Measurements from ENCODE around the gene SLC66A2. TPM values are rescaled to one million over a fixed set of nuclear protein-coding genes. Genes with fewer than 3 reads are reported as not detected.

The SLC66A2 gene
- total RNA-seq, 2 experiments from 2014 or later, result 26.0 to 26.8 TPM

GRCh38 chr18:79916546-79917168 lies 34.8 kb downstream of the SLC66A2 start:
- no peaks in the 10 kb centered on the region for H3K27me3 Mint-ChIP-seq (ENCODE audit: low read depth)
- H3K27ac Mint-ChIP-seq, result no peak overlapping the region
- peaks cover 22% of the 10 kb centered on the region for H3K4me1 Mint-ChIP-seq (ENCODE audit: low read depth)
- no peak overlapping the region for H3K4me3 Mint-ChIP-seq
- peaks cover 19% of the 10 kb centered on the region for H3K36me3 Mint-ChIP-seq (ENCODE audit: low read depth)
- CTCF ChIA-PET, result no interaction called here
- intact Hi-C loops (cut with micrococcal nuclease), result no loop called here
- H3K9me3 Mint-ChIP-seq, result no peaks in the 10 kb centered on the region
- no peak for DNase-seq

- H3K4me1 Mint-ChIP-seq (ENCODE audit: low read depth), result peaks cover 22% of the 10 kb centered on the region
- H3K27ac Mint-ChIP-seq, result no peak overlapping the region
- H3K4me3 Mint-ChIP-seq, result no peak overlapping the region
- H3K27me3 Mint-ChIP-seq (ENCODE audit: low read depth), result no peaks in the 10 kb centered on the region
- peaks cover 19% of the 10 kb centered on the region for H3K36me3 Mint-ChIP-seq (ENCODE audit: low read depth)
- H3K9me3 Mint-ChIP-seq, result no peaks in the 10 kb centered on the region
- intact Hi-C loops (cut with micrococcal nuclease), result no loop called here
- CTCF ChIA-PET, result no interaction called here
- DNase-seq, result no peak
Observed at GRCh38 chr18:79916128-79916494, 35.3 kb downstream of the SLC66A2 start.

- Mint-ChIP-seq H3K4me1 (ENCODE audit: low read depth) (peaks cover 25% of the 10 kb centered on the region), H3K36me3 (ENCODE audit: low read depth) (peaks cover 19% of the 10 kb centered on the region), H3K4me3 (no peak overlapping the region), H3K9me3 (no peaks in the 10 kb centered on the region), H3K27ac (no peak overlapping the region), H3K27me3 (ENCODE audit: low read depth) (no peaks in the 10 kb centered on the region)
- intact Hi-C loops (cut with micrococcal nuclease), result no loop called here
- DNase-seq, result no peak
- CTCF ChIA-PET, result no interaction called here
Observed at GRCh38 chr18:79915161-79916127, 36.0 kb downstream of the SLC66A2 start.

- CTCF ChIA-PET, result no interaction called here
- H3K36me3 Mint-ChIP-seq (ENCODE audit: low read depth), result peaks cover 19% of the 10 kb centered on the region
Observed at GRCh38 chr18:79914614-79915160, 36.8 kb downstream of the SLC66A2 start.

GRCh38 chr18:79912994-79913831 lies 38.2 kb downstream of the SLC66A2 start:
- no peaks in the 10 kb centered on the region for H3K9me3 Mint-ChIP-seq
- H3K36me3 Mint-ChIP-seq (ENCODE audit: low read depth), result peaks cover 27% of the 10 kb centered on the region
- no peaks in the 10 kb centered on the region for H3K27me3 Mint-ChIP-seq (ENCODE audit: low read depth)
- CTCF ChIA-PET, result no interaction called here
- intact Hi-C loops (cut with micrococcal nuclease), result loop anchor here (2.0 kb wide), 1 partner anchor 38 kb away; the partner anchor contains the start of gene SLC66A2
- H3K27ac Mint-ChIP-seq, result peak overlapping the region; percentile 46
- H3K4me3 Mint-ChIP-seq, result no peak overlapping the region
- peaks cover 27% of the 10 kb centered on the region for H3K4me1 Mint-ChIP-seq (ENCODE audit: low read depth)
- no peak for DNase-seq

More at GRCh38 chr18:79914614-79915160, 36.8 kb downstream of the SLC66A2 start:
- H3K9me3 Mint-ChIP-seq, result no peaks in the 10 kb centered on the region
- peaks cover 27% of the 10 kb centered on the region for H3K4me1 Mint-ChIP-seq (ENCODE audit: low read depth)
- no peak for DNase-seq
- no peak overlapping the region for H3K4me3 Mint-ChIP-seq
- no peaks in the 10 kb centered on the region for H3K27me3 Mint-ChIP-seq (ENCODE audit: low read depth)
- intact Hi-C loops (cut with micrococcal nuclease), result no loop called here
- H3K27ac Mint-ChIP-seq, result peak overlapping the region; percentile 63

- no peak overlapping the region for H3K4me3 Mint-ChIP-seq
- no peaks in the 10 kb centered on the region for H3K27me3 Mint-ChIP-seq (ENCODE audit: low read depth)
- H3K27ac Mint-ChIP-seq, result peak overlapping the region; percentile 46
- intact Hi-C loops (cut with micrococcal nuclease), result loop anchor here (2.0 kb wide), 1 partner anchor 38 kb away; the partner anchor contains the start of gene SLC66A2
- H3K4me1 Mint-ChIP-seq (ENCODE audit: low read depth), result peaks cover 27% of the 10 kb centered on the region
- H3K36me3 Mint-ChIP-seq (ENCODE audit: low read depth), result peaks cover 28% of the 10 kb centered on the region
- peak; percentile 71 for DNase-seq
- H3K9me3 Mint-ChIP-seq, result no peaks in the 10 kb centered on the region
- CTCF ChIA-PET, result no interaction called here
Observed at GRCh38 chr18:79912409-79912991, 39.0 kb downstream of the SLC66A2 start.

GRCh38 chr18:79911344-79912270 lies 39.8 kb downstream of the SLC66A2 start:
- Mint-ChIP-seq H3K27me3 (ENCODE audit: low read depth) (no peaks in the 10 kb centered on the region), H3K4me3 (no peak overlapping the region), H3K4me1 (ENCODE audit: low read depth) (peaks cover 27% of the 10 kb centered on the region), H3K36me3 (ENCODE audit: low read depth) (peaks cover 23% of the 10 kb centered on the region), H3K27ac (no peak overlapping the region), H3K9me3 (no peaks in the 10 kb centered on the region)
- intact Hi-C loops (cut with micrococcal nuclease), result loop anchor here (2.0 kb wide), 1 partner anchor 39 kb away; the partner anchor contains the start of gene SLC66A2
- no peak for DNase-seq
- CTCF ChIA-PET, result no interaction called here

- no peaks in the 10 kb centered on the region for H3K9me3 Mint-ChIP-seq
- DNase-seq, result no peak
- no peak overlapping the region for H3K4me3 Mint-ChIP-seq
- peaks cover 31% of the 10 kb centered on the region for H3K4me1 Mint-ChIP-seq (ENCODE audit: low read depth)
- peaks cover 19% of the 10 kb centered on the region for H3K36me3 Mint-ChIP-seq (ENCODE audit: low read depth)
- H3K27ac Mint-ChIP-seq, result no peak overlapping the region
- CTCF ChIA-PET, result no interaction called here
- intact Hi-C loops (cut with micrococcal nuclease), result no loop called here
- no peaks in the 10 kb centered on the region for H3K27me3 Mint-ChIP-seq (ENCODE audit: low read depth)
Observed at GRCh38 chr18:79910563-79911343, 40.7 kb downstream of the SLC66A2 start.

GRCh38 chr18:79906706-79907105 lies 44.7 kb downstream of the SLC66A2 start:
- Mint-ChIP-seq H3K4me3 (no peak overlapping the region), H3K4me1 (ENCODE audit: low read depth) (peaks cover 9% of the 10 kb centered on the region), H3K27me3 (ENCODE audit: low read depth) (no peaks in the 10 kb centered on the region), H3K36me3 (ENCODE audit: low read depth) (peaks cover 13% of the 10 kb centered on the region), H3K27ac (no peak overlapping the region), H3K9me3 (no peaks in the 10 kb centered on the region)
- CTCF ChIA-PET, result interaction anchor here (0.6 kb wide), 1 partner anchor 18 kb away, joined by 3 read pairs; no protein-coding TSS in a partner anchor
- intact Hi-C loops (cut with micrococcal nuclease), result no loop called here
- DNase-seq, result no peak

- intact Hi-C loops (cut with micrococcal nuclease), result no loop called here
- peaks cover 9% of the 10 kb centered on the region for H3K4me1 Mint-ChIP-seq (ENCODE audit: low read depth)
- H3K9me3 Mint-ChIP-seq, result no peaks in the 10 kb centered on the region
- CTCF ChIA-PET, result no interaction called here
- no peaks in the 10 kb centered on the region for H3K27me3 Mint-ChIP-seq (ENCODE audit: low read depth)
- no peak overlapping the region for H3K27ac Mint-ChIP-seq
- no peak for DNase-seq
- H3K36me3 Mint-ChIP-seq (ENCODE audit: low read depth), result peaks cover 13% of the 10 kb centered on the region
- no peak overlapping the region for H3K4me3 Mint-ChIP-seq
Observed at GRCh38 chr18:79905993-79906392, 45.5 kb downstream of the SLC66A2 start.

Measured in activated naive CD4-positive, alpha-beta T cell treated with anti-CD3 and anti-CD28 coated beads for 36 hours (primary cell).